Stimulated activated CD8-positive, alpha-beta memory T cell treated with anti-CD3 and anti-CD28 coated beads, Interleukin-15, amount 100 ng/mL, for 48 hours (primary cell): ENCODE results near the gene PHLDB2.

Experiments used
- DNase-seq, 2 donors: peaks; one replicate each; pipeline ENCODE4 v3.0.0-alpha.2; 2020; ENCODE audit warnings: low read depth in 2 of 2

Gene PHLDB2

GRCh38 chr3:111851511-111851954 lies 7.5 kb upstream of the PHLDB2 start:
- no peak for DNase-seq

- DNase-seq: no peak
Measured at GRCh38 chr3:111852540-111852939, 6.5 kb upstream of the PHLDB2 start.

- no peak for DNase-seq
Measured at GRCh38 chr3:111853068-111853467, 6.0 kb upstream of the PHLDB2 start.

GRCh38 chr3:111854990-111855389 lies 4.1 kb upstream of the PHLDB2 start:
- no peak for DNase-seq

GRCh38 chr3:111856501-111856900 lies 2.6 kb upstream of the PHLDB2 start:
- DNase-seq: no peak

- DNase-seq: no peak
Measured at GRCh38 chr3:111857474-111857873, 1.6 kb upstream of the PHLDB2 start.

- no peak for DNase-seq
Measured at GRCh38 chr3:111858642-111859041, 423 bp upstream of the PHLDB2 start.

GRCh38 chr3:111859974-111860859 lies 1.2 kb downstream of the PHLDB2 start:
- DNase-seq: peak; percentile 16 to 42

GRCh38 chr3:111861391-111861790 lies 2.3 kb downstream of the PHLDB2 start:
- no peak for DNase-seq

- no peak for DNase-seq
Measured at GRCh38 chr3:111862415-111862814, 3.4 kb downstream of the PHLDB2 start.

GRCh38 chr3:111862974-111863373 lies 3.9 kb downstream of the PHLDB2 start:
- no peak for DNase-seq

- no peak for DNase-seq
Measured at GRCh38 chr3:111863942-111864694, 5.1 kb downstream of the PHLDB2 start.

- no peak for DNase-seq
Measured at GRCh38 chr3:111864821-111865656, 6.0 kb downstream of the PHLDB2 start.

GRCh38 chr3:111867889-111868426 lies 8.9 kb downstream of the PHLDB2 start:
- no peak for DNase-seq

- no peak for DNase-seq
Measured at GRCh38 chr3:111870620-111871019, 11.6 kb downstream of the PHLDB2 start.

GRCh38 chr3:111871809-111872623 lies 13.0 kb downstream of the PHLDB2 start:
- DNase-seq: no peak

- no peak for DNase-seq
Measured at GRCh38 chr3:111872979-111873378, 13.9 kb downstream of the PHLDB2 start.

- DNase-seq: no peak
Measured at GRCh38 chr3:111874177-111874820, 15.2 kb downstream of the PHLDB2 start.

- no peak for DNase-seq
Measured at GRCh38 chr3:111881480-111881879, 22.4 kb downstream of the PHLDB2 start.

- no peak for DNase-seq
Measured at GRCh38 chr3:111882194-111882593, 23.1 kb downstream of the PHLDB2 start.
